Left lung (tissue), 14 donors: Measurements from ENCODE around the gene MTERF2. TPM values are rescaled to one million over a fixed set of nuclear protein-coding genes. Genes with fewer than 3 reads are reported as not detected.

ENCODE experiments used
- ATAC-seq: fragments of 200-7000 bp; cut with Tn5 transposase; one replicate; pipeline ENCODE4 v1.9.1; 2020; ENCODE audit warnings: moderate library complexity
- DNase-seq, 4 donors: peaks; one replicate each; pipeline ENCODE4 v3.0.0-alpha.2; 2013 to 2020
- H3K27ac ChIP-seq, 2 donors: fragments of 200-600 bp; sonication (generic) in 1 of 2; one replicate each; pipeline versions ENCODE4 v1.5.0 to v1.8.0; 2020 to 2021
- H3K27me3 ChIP-seq, 2 donors: fragments of 200-600 bp; sonication (generic) in 1 of 2; one replicate each; pipeline versions ENCODE4 v1.5.0 to v1.8.0; 2020 to 2021
- H3K36me3 ChIP-seq, 2 donors: fragments of 200-600 bp; sonication (generic) in 1 of 2; one replicate each; pipeline versions ENCODE4 v1.5.0 to v1.8.0; 2020 to 2021
- H3K4me1 ChIP-seq, 2 donors: fragments of 200-600 bp; one replicate each; pipeline ENCODE4 v1.8.0; 2021
- H3K4me3 ChIP-seq, 2 donors: fragments of 200-600 bp; sonication (generic) in 1 of 2; one replicate each; pipeline versions ENCODE4 v1.5.0 to v1.8.0; 2020 to 2021; ENCODE audit warnings: mild to moderate bottlenecking in 1 of 2
- H3K9me3 ChIP-seq, 2 donors: fragments of 200-600 bp; sonication (generic) in 1 of 2; one replicate each; pipeline versions ENCODE4 v1.5.0 to v1.8.0; 2020 to 2021
- CTCF ChIP-seq, 2 donors: fragments of 200-600 bp; sonication (generic) in 1 of 2; IDR thresholded peaks; one replicate each; pipeline versions ENCODE4 v1.5.0 to v1.8.0; 2021; ENCODE audit warnings: antibody characterized with exemption in 2 of 2
- intact Hi-C, 2 donors: fragments of 100-400 bp; cut with DNase I; formaldehyde crosslinking; loops; one replicate each; pipeline versions ENCODE4 v1.11.2 to v1.14.2; 2022
- long read RNA-seq, 12 donors: library from polyadenylated mRNA in 2 of 12; unstranded in 2 of 12; transcript quantifications; one replicate each; pipeline ENCODE4 v2.0.0 and lab custom pipeline, GENCODE V29; 2019 to 2026
- polyA plus RNA-seq, 6 donors: library from polyadenylated mRNA; unstranded; fragments of 120-200 nt; gene quantifications; one replicate each; pipeline ENCODE4 v1.2.1, GENCODE V29; 2013; ENCODE audit not compliant: insufficient read length in 6 of 6
- total RNA-seq, 2 donors: library from RNA; stranded (reverse); fragmentation: NEBNext Ultra II Directional; extraction: Animal tissue kit (Norgen Biotek cat#: 25700); gene quantifications; one replicate each; pipeline ENCODE4 v1.2.1, GENCODE V29; 2021
- donor health status: DM: no; HTN: yes; CAD: no.
- donor health status: DM: no; HTN: no; CAD: no.

The MTERF2 gene, protein sequence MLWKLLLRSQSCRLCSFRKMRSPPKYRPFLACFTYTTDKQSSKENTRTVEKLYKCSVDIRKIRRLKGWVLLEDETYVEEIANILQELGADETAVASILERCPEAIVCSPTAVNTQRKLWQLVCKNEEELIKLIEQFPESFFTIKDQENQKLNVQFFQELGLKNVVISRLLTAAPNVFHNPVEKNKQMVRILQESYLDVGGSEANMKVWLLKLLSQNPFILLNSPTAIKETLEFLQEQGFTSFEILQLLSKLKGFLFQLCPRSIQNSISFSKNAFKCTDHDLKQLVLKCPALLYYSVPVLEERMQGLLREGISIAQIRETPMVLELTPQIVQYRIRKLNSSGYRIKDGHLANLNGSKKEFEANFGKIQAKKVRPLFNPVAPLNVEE
- total RNA-seq (10 to 100 TPM; 10.8 to 11.0 TPM), polyA plus RNA-seq (10 to 100 TPM; 37.2 to 49.6 (median 43.1) TPM)
- long read RNA-seq, donor 1, transcript MTERF2-207 (2 exons, 3,235 nt), result major isoform, 19 of 26 reads
- long read RNA-seq, donor 1, transcript MTERF2-201 (3 exons, 1,790 nt), result minor isoform, 5 of 26 reads
- long read RNA-seq, donor 1, partial matches to known transcripts, result 0 of 26 reads
- long read RNA-seq, donor 1, other reads (novel, unspliced or antisense), result 0 of 26 reads
- long read RNA-seq, donor 2, transcript MTERF2-207 (2 exons, 3,235 nt), result major isoform, 13 of 17 reads
- long read RNA-seq, donor 2, partial matches to known transcripts, result 0 of 17 reads
- long read RNA-seq, donor 2, other reads (novel, unspliced or antisense), result 0 of 17 reads
- long read RNA-seq, donor 3, transcript MTERF2-207 (2 exons, 3,235 nt), result major isoform, 9 of 14 reads
- long read RNA-seq, donor 3, partial matches to known transcripts, result 0 of 14 reads
- long read RNA-seq, donor 3, other reads (novel, unspliced or antisense), result 0 of 14 reads
- long read RNA-seq, donor 4, partial matches to known transcripts, result 0 of 8 reads
- long read RNA-seq, donor 4, other reads (novel, unspliced or antisense), result 1 of 8 reads
- long read RNA-seq, donor 5, transcript MTERF2-207 (2 exons, 3,235 nt), result major isoform, 10 of 13 reads
- long read RNA-seq, donor 5, partial matches to known transcripts, result 0 of 13 reads
- long read RNA-seq, donor 5, other reads (novel, unspliced or antisense), result 0 of 13 reads
- long read RNA-seq, donor 6, transcript MTERF2-202 (3 exons, 1,763 nt), result minor isoform, 5 of 28 reads
- long read RNA-seq, donor 6, transcript MTERF2-201 (3 exons, 1,790 nt), result minor isoform, 8 of 28 reads
- long read RNA-seq, donor 6, transcript MTERF2-207 (2 exons, 3,235 nt), result major isoform, 14 of 28 reads
- long read RNA-seq, donor 6, partial matches to known transcripts, result 0 of 28 reads
- long read RNA-seq, donor 6, other reads (novel, unspliced or antisense), result 0 of 28 reads
- long read RNA-seq, donor 7, transcript MTERF2-207 (2 exons, 3,235 nt), result major isoform, 6 of 10 reads
- long read RNA-seq, donor 7, partial matches to known transcripts, result 0 of 10 reads
- long read RNA-seq, donor 7, other reads (novel, unspliced or antisense), result 0 of 10 reads
- long read RNA-seq, donor 8, transcript MTERF2-207 (2 exons, 3,235 nt), result major isoform, 16 of 18 reads
- long read RNA-seq, donor 8, partial matches to known transcripts, result 0 of 18 reads
- long read RNA-seq, donor 8, other reads (novel, unspliced or antisense), result 0 of 18 reads
- long read RNA-seq, donor 9, result 0 reads
- long read RNA-seq, donor 10, partial matches to known transcripts, result 0 of 6 reads
- long read RNA-seq, donor 10, other reads (novel, unspliced or antisense), result 0 of 6 reads
- long read RNA-seq, donor 11, transcript MTERF2-207 (2 exons, 3,235 nt), result major isoform, 11 of 23 reads
- long read RNA-seq, donor 11, transcript MTERF2-201 (3 exons, 1,790 nt), result minor isoform, 8 of 23 reads
- long read RNA-seq, donor 11, partial matches to known transcripts, result 0 of 23 reads
- long read RNA-seq, donor 11, other reads (novel, unspliced or antisense), result 0 of 23 reads
- long read RNA-seq, donor 12, transcript MTERF2-207 (2 exons, 3,235 nt), result major isoform, 13 of 15 reads
- long read RNA-seq, donor 12, partial matches to known transcripts, result 0 of 15 reads
- long read RNA-seq, donor 12, other reads (novel, unspliced or antisense), result 0 of 15 reads

DNA sequence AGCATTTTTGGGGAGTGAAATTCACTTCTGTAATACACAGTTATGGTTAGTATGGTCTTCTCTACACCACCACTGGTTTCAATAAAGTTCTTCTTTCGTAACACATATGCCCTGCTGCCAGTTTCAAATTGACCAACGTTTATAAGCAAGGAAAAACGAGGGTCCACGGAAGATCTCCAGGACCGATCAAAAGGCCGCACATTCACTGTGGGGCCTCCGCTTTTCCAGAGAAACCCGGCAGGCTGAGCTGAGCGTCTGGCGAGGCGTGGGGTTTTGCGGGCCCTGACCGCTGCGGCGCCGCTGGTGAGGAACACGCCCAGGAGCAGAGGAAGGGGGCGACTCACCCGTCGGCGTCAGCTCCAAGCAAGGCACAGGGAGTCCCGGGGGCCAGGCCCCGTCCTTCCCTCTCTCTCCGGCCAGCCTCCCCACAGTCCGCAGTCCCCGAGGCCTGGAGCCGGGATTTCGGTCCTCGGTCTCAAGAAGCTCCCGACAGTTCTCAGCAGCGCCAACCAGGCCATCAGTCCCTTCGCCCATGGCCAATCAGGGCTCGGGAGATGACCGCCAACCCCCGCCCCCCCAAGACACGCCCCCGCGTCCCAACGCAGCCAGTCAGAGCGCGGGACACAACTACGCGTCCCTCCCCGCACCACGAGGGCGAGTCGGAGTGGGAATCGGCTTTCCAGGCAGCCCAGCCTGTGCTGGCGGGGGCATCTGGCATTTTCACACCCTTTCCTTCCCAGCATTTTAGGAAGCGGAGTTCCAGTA is at the start of gene MTERF2:
TSS of gene MTERF2 (minus strand) at position 522 of the 765 bp plus-strand sequence. CDS start 8,432 bp downstream, outside the sequence.
- intact Hi-C loops, result no loop called here
- Histone ChIP-seq H3K27ac (peak within 1 kb of the TSS; percentile 85 to 87), H3K27me3 (no peaks in the 10 kb centered on the region), H3K36me3 (peaks cover 0 to 5% of the 10 kb centered on the region in 2 donors), H3K9me3 (no peaks in the 10 kb centered on the region), H3K4me3 (peak within 1 kb of the TSS; percentile 53 to 75), H3K4me1 (peaks cover 7 to 22% of the 10 kb centered on the region in 2 donors)
- DNase-seq (peak; percentile 93 to 97 (median 94)), ATAC-seq (peak; percentile 99)
- TF ChIP-seq CTCF (IDR thresholded peaks at IDR 0.05), result no peak

DNA sequence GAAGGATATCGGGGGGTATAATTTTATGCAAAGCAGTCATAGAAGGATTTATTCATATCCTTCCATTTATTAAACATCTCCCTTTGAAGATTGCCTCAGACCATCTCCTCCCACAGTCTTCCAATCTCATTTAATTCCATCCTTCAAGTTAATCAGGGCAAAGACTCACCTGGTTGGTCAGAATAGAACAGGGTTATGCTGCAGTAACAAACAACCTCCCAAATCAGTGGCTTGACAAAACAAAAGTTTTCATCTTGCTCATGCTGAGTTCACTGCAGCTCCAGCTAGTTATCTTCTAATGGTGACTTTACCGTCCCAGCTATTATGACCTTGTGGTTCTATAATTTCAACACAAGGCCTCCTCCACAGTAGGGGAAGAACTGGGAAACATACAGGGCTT is 48.8 kb upstream of the MTERF2 start:
- Histone ChIP-seq H3K4me3 (no peak overlapping the region), H3K27me3 (no peaks in the 10 kb centered on the region), H3K9me3 (no peaks in the 10 kb centered on the region), H3K36me3 (no peaks in the 10 kb centered on the region), H3K27ac (no peak overlapping the region), H3K4me1 (no peaks in the 10 kb centered on the region)
- no peak for TF ChIP-seq CTCF (IDR thresholded peaks at IDR 0.05)
- intact Hi-C loops, result no loop called here
- DNase-seq (no peak), ATAC-seq (no peak)

DNA sequence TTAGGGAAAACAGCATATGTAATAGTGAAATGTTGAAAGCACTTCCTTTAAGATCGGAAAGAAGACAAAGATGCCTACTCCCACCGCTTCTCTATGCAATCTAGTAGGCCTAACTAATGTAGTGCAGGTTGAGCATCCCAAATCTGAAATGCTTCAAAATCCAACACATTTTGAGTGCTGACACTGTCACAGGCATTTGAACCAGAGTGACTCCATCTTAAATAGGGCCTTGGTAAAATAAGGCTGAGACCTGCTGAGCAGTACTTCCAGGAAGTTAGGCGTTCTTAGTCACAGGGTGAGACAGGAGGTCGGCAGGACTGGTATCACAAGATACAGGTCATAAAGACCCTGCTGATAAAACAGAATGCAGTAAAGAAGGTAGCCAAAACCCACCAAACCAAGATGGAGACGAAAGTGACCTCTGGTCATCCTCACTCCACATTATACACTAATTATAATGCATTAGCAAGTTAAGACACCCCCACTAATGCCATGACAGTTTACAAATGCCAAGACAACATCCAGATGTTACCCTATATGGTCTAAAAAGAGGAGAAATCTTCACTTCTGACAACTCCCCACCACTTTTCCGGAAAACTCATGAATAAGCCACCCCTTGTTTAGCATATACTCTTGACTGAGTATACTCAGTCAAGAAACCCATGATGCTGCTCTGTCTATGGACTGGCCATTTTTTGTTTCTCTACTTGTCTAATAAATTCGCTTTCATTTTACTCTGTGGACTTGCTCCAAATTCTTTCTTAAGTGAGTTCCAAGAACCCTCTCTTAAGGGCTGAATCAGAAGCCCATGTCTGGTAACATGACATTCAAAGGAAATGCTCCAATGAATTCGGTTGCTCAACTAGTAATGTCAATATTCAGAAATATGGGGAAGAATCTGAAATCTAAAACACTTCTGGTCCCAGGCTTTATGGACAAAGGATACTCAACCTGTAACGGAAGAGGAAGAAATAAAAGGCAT is 47.1 kb upstream of the MTERF2 start:
- H3K9me3 ChIP-seq, result no peaks in the 10 kb centered on the region
- intact Hi-C loops, result no loop called here
- no peak for TF ChIP-seq CTCF (IDR thresholded peaks at IDR 0.05)
- H3K27me3 ChIP-seq, result no peaks in the 10 kb centered on the region
- H3K36me3 ChIP-seq, result no peaks in the 10 kb centered on the region
- H3K4me3 ChIP-seq, result no peak overlapping the region
- DNase-seq (no peak), ATAC-seq (peak; percentile 68)
- H3K27ac ChIP-seq, result peak overlapping the region in 1 of 2 donors; percentile 53
- H3K4me1 ChIP-seq, result peaks cover 0 to 2% of the 10 kb centered on the region in 2 donors
